Left cardiac atrium (tissue), 4 donors: ENCODE data around the gene SAP30L. TPM values are rescaled to one million over a fixed set of nuclear protein-coding genes. Genes with fewer than 3 reads are reported as not detected.
A peak's percentile ranks its signal among the peaks of the same experiment; 100 is the strongest.

Experiments used
- ATAC-seq, 2 donors: fragments of 200-7000 bp; cut with Tn5 transposase; one replicate each; pipeline ENCODE4 v1.9.1; 2020; ENCODE audit warnings: mild to moderate bottlenecking in 2 of 2, moderate library complexity in 2 of 2
- DNase-seq: peaks from one replicate; pipeline ENCODE4 v3.0.0-alpha.2; 2020
- intact Hi-C, 2 donors: fragments of 100-400 bp; cut with DNase I; formaldehyde crosslinking; loops; one replicate each; pipeline versions ENCODE4 v1.14.1 to v1.15.1; 2022 to 2023
- long read RNA-seq: library from polyadenylated mRNA; unstranded; transcript quantifications from one replicate; pipeline ENCODE4 v2.0.0, GENCODE V29; 2021
- total RNA-seq, 2 donors: library from RNA; stranded (reverse); fragmentation: NEBNext Ultra II Directional; extraction: Animal tissue kit (Norgen Biotek cat#: 25700); gene quantifications; one replicate each; pipeline ENCODE4 v1.2.1, GENCODE V29; 2021
- donor health status: DM: no; HTN: yes; CAD: no.
- donor health status: DM: no; HTN: yes; CAD: no; lungs with severe emphysema.
- donor health status: DM: yes; HTN: yes; CAD: no.
- donor health status: Dilated cardiomyopathy.

SAP30L gene
- total RNA-seq, result 10 to 100 TPM; 32.1 to 33.8 TPM
- long read RNA-seq, partial matches to known transcripts, result 0 of 5 reads
- long read RNA-seq, other reads (novel, unspliced or antisense), result 5 of 5 reads

DNA sequence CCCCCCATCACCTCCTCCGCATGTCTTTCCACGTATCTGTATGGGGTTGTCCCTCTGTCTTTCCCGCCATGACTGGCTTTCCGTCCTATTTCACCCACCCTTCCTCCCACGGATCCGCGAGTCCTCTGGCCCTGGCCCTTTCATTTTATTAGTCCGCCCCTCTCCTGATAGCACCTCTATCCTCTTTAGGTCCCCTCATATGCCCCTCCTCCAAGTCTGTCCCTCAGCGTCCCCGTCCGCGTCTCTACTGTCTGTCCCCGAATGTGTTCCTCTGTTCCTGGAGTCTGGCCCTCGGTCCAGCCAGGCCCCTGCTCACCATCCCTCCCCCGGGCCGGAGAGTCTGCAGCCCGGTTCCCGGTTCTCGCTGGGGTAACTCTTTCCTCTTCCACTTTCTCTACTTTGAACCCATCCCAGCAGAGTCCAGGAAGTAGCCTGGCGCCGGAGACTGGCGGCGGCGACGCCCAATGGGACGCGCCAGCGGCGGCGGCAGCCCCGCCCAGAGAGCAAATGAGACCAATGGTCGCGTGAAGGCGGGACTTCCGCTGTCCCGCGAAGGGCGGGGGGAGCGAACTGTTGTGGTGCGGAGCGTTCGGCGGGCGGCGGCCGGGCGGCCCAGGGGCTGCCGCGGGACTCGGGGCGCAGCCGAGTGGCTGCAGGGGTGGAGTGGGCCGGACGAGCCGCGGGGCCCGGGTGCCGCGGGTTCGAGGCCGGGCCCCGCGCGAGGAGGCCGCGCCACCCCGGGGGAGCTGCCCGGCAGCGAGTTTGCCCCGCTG lies at the start of gene SAP30L:
Gene SAP30L, plus strand, starts transcription at position 576 of the 773 bp plus-strand sequence. CDS start 608 bp downstream, outside the sequence.
- DNase-seq, result peak; percentile 95
- intact Hi-C loops, result no loop called here
- ATAC-seq, result peak; percentile 98

DNA sequence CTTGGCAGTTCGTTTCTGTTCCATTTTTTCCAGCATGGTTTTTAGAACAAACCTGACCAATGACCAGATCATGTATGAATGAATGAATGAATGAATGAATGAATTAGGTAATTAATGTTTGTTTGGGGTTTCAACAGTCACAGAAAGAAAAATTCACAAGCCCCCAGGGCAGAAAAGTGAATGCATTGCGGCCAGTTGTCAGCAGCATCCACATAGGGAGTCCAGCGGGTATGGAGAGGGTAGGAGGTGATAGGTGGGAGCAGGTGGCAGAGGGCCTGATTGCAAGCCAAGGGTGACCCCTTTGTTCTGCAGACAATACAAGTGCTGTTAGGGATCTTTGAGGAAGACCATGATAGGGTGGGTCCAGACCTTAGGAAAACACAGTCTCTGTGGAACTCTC lies 49.7 kb upstream of the SAP30L start:
- DNase-seq (no peak), ATAC-seq (no peak)
- intact Hi-C loops, result no loop called here

- peak in 1 of 2 donors; percentile 58 for ATAC-seq
- intact Hi-C loops, result no loop called here
- DNase-seq, result peak; percentile 51
Measured at GRCh38 chr5:154397652-154398406, 48.0 kb upstream of the SAP30L start.

DNA sequence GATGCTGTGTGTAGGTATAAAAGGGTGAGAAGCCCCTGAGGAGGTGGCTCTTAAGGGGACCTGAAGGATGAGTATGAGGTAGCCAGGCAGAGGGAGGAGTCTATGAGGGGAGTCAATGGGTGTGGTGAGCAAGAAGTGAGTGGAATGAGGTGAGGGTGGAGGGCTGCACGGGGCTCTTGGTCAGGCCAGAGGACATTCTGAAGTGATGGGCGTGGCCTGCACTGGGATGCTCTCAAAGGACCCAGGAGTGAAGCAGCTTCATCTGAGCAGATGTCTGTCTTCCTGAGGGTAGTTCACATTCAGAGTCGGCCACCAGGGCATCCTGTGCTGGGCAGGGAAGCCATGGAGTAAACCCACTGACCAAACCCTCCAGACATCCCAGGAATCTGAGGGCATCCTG lies 45.1 kb upstream of the SAP30L start:
- DNase-seq, result no peak
- ATAC-seq, result no peak
- intact Hi-C loops, result loop anchor here in 1 of 2 donors (5.0 to 10.0 kb wide), 3 partner anchors 206 to 426 kb away; partner anchors contain the start of gene GALNT10

- ATAC-seq (no peak), DNase-seq (no peak)
- intact Hi-C loops, result loop anchor here in 1 of 2 donors (5.0 to 10.0 kb wide), 3 partner anchors 207 to 427 kb away; partner anchors contain the start of gene GALNT10
Measured at GRCh38 chr5:154401355-154401754, 44.4 kb upstream of the SAP30L start.

DNA sequence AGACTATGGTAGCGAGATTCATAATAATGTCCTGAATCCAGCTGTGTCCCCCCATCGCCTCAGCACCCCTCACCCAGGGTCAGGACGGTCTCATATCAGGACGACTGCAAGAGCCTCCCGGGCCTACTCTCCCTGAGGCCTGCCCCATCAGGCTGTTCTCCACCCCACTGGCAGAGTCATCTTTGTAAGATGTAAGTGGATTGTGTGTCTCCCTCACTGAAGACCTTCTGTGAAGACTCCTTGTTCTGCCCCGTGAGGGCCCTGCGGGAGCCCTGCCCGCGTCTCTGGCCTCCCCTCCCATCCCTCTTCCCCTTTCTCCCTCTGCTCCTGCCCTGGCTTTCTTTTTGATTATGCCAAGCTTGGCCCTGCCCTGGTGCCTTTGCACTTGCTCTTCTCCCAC lies 43.9 kb upstream of the SAP30L start:
- intact Hi-C loops, result loop anchor here in 1 of 2 donors (5.0 to 10.0 kb wide), 3 partner anchors 207 to 427 kb away; partner anchors contain the start of gene GALNT10
- ATAC-seq, result no peak
- no peak for DNase-seq

DNA sequence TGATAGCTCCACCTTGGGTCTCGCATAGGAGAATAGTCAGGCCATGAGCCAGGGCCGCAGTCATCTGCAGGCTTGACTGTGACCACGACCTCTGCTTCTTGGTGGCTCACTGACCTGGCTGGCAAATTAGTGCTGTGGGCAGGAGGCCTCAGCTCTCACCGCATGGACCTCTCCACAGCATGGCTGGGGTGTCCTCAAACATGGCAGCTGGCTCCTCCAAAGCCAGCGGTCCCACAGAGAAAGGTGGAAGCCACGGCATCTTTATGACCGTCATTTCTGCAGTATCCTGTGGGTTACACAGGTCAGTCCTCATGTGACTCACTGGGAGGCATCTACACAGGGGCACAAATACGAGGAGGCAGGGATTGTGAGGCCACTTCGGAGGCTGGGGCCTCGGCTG lies 43.2 kb upstream of the SAP30L start:
- DNase-seq, result no peak
- no peak for ATAC-seq
- intact Hi-C loops, result loop anchor here in 1 of 2 donors (5.0 to 10.0 kb wide), 3 partner anchors 208 to 428 kb away; partner anchors contain the start of gene GALNT10

- ATAC-seq, result no peak
- intact Hi-C loops, result loop anchor here in 1 of 2 donors (5.0 to 10.0 kb wide), 3 partner anchors 208 to 428 kb away; partner anchors contain the start of gene GALNT10
- DNase-seq, result no peak
Measured at GRCh38 chr5:154403234-154403633, 42.6 kb upstream of the SAP30L start.

- ATAC-seq (no peak), DNase-seq (no peak)
- intact Hi-C loops, result loop anchor here in 1 of 2 donors (5.0 to 10.0 kb wide), 3 partner anchors 209 to 429 kb away; partner anchors contain the start of gene GALNT10
Measured at GRCh38 chr5:154403776-154404387, 41.9 kb upstream of the SAP30L start.

GRCh38 chr5:154405078-154405792 lies 40.6 kb upstream of the SAP30L start:
- peak; percentile 88 for DNase-seq
- intact Hi-C loops, result loop anchor here (1.0 to 10.0 kb wide), 6 partner anchors 208 to 431 kb away; partner anchors contain the start of gene GALNT10 (in 1 of the 2)
- ATAC-seq, result peak; percentile 97

GRCh38 chr5:154406231-154406630 lies 39.6 kb upstream of the SAP30L start:
- ATAC-seq, result no peak
- no peak for DNase-seq
- intact Hi-C loops, result loop anchor here (5.0 to 10.0 kb wide), 5 partner anchors 209 to 431 kb away; partner anchors contain the start of gene GALNT10 (in 1 of the 2)

DNA sequence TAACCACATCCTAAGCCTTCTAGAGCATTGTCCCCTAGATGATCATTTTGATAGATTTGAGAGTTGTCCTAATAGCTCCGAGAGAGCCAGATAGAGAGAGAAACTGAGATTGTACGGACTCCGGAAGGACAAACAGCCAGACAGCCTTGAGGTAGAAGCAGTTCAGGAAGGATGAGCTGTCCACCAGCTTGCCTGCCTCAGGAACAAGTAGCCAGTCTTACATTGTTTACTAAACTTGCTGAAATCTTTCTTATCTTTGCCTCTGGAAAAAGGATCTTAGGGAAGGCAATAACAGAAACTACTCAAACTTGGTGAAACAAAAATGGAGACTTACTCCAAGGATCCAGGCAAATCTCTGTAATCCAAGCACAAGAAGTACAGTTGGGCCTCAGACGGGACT lies 39.0 kb upstream of the SAP30L start:
- ATAC-seq (no peak), DNase-seq (no peak)
- intact Hi-C loops, result loop anchor here (5.0 to 10.0 kb wide), 5 partner anchors 210 to 432 kb away; partner anchors contain the start of gene GALNT10 (in 1 of the 2)

- ATAC-seq (no peak), DNase-seq (no peak)
- intact Hi-C loops, result loop anchor here (5.0 to 10.0 kb wide), 5 partner anchors 212 to 434 kb away; partner anchors contain the start of gene GALNT10 (in 1 of the 2)
Measured at GRCh38 chr5:154408811-154409210, 37.0 kb upstream of the SAP30L start.

GRCh38 chr5:154409230-154409840 lies 36.5 kb upstream of the SAP30L start:
- intact Hi-C loops, result loop anchor here (5.0 to 10.0 kb wide), 5 partner anchors 212 to 435 kb away; partner anchors contain the start of gene GALNT10 (in 1 of the 2)
- ATAC-seq (no peak), DNase-seq (no peak)

DNA sequence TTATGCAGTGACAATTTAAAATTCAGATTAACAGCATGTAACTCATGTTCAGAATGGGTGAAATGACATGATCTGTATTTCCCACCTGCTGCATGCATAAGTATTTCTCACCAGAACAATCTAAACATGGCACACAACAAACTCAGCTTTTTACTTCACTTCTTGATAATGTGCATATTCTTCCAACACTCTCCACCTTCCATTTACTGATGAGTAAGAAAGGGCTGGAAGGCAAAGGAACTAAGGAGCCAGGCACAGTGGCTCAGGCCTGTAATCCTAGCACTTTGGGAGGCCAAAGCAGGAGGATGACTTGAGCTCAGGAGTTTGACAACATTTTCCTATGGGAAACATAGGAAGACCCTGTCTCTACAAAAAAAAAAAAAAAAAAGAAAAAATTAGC lies 35.8 kb upstream of the SAP30L start:
- DNase-seq (no peak), ATAC-seq (no peak)
- intact Hi-C loops, result no loop called here

- DNase-seq, result no peak
- ATAC-seq, result no peak
- intact Hi-C loops, result no loop called here
Measured at GRCh38 chr5:154410786-154411185, 35.0 kb upstream of the SAP30L start.

- ATAC-seq, result no peak
- intact Hi-C loops, result no loop called here
- no peak for DNase-seq
Measured at GRCh38 chr5:154411338-154411737, 34.5 kb upstream of the SAP30L start.

DNA sequence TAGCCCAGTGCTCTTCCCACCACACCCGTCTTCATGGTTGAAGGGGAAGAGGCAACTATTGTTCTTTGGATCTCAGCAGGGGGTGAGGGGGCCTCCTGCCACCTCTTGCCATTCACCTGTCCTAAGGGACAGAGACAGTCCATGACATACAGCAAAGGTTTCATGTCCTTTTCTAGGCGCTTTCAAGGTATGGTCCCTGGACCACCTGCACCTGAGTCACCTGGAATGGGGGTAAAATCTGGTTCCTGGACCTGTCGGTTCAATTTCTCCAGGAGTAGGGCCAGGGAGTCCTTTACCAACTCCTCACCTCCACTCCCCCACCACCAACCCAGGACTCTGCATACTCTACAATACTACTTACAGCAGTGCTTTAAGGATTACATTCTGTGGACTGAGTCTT lies 33.5 kb upstream of the SAP30L start:
- DNase-seq (no peak), ATAC-seq (no peak)
- intact Hi-C loops, result no loop called here
